PC-9 (cell line): Measurements from ENCODE around the gene ATP5F1B.

ENCODE experiments used
- EZH2 ChIP-seq: fragments of 200-600 bp; sonication (generic); IDR thresholded peaks from 2 replicates; pipeline ENCODE4 v1.8.0; 2017; ENCODE audit warnings: antibody characterized with exemption, low read depth
- TF ChIP-seq, protein P1 (sequence below): fragments of 200-600 bp; sonication (generic); conservative IDR thresholded peaks from 2 replicates; pipeline ENCODE4 v1.6.1; 2017; ENCODE audit warnings: mixed run types, antibody characterized with exemption, mild to moderate bottlenecking, moderate library complexity

DNA sequence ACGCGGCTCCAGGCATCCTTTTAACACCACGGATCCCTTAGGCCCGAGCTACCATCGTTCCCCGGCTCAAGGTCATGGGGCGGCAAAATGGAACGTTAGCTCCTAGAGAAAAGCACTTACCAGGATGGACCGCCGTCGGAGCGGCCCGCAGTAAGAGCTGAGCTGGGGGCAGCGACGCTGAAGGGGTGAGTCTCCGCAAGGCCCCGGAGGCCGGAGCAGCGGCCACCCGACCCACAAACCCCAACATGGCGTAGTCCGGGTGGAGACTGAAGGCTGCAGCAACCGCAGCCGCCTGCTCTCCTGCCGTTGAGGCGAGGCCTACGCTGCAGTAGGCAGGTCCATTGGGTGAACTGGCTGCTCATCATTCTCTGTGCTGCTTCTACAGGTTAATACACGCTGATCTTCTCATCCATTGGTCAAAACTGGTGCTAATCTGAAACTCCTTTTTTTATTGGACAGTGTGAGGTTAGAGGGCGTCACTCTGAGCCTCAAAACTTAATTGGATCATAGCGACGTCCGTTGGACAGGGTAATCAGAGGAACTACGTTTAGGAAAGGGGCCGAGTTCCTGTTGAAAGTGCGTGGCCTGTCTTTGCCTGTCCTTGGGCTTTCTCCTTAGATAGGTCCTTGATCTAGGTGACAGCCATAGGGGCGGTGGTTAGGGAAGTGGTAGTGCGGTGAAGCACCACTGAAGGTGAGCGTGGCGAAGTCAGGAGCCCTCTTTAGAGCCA is at the start of gene ATP5F1B:
- TF ChIP-seq, protein P1, sequence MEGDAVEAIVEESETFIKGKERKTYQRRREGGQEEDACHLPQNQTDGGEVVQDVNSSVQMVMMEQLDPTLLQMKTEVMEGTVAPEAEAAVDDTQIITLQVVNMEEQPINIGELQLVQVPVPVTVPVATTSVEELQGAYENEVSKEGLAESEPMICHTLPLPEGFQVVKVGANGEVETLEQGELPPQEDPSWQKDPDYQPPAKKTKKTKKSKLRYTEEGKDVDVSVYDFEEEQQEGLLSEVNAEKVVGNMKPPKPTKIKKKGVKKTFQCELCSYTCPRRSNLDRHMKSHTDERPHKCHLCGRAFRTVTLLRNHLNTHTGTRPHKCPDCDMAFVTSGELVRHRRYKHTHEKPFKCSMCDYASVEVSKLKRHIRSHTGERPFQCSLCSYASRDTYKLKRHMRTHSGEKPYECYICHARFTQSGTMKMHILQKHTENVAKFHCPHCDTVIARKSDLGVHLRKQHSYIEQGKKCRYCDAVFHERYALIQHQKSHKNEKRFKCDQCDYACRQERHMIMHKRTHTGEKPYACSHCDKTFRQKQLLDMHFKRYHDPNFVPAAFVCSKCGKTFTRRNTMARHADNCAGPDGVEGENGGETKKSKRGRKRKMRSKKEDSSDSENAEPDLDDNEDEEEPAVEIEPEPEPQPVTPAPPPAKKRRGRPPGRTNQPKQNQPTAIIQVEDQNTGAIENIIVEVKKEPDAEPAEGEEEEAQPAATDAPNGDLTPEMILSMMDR = no peak
- TF ChIP-seq EZH2 = no peak
